ENCODE data around the gene CXCL5.

The CXCL5 gene

DNA sequence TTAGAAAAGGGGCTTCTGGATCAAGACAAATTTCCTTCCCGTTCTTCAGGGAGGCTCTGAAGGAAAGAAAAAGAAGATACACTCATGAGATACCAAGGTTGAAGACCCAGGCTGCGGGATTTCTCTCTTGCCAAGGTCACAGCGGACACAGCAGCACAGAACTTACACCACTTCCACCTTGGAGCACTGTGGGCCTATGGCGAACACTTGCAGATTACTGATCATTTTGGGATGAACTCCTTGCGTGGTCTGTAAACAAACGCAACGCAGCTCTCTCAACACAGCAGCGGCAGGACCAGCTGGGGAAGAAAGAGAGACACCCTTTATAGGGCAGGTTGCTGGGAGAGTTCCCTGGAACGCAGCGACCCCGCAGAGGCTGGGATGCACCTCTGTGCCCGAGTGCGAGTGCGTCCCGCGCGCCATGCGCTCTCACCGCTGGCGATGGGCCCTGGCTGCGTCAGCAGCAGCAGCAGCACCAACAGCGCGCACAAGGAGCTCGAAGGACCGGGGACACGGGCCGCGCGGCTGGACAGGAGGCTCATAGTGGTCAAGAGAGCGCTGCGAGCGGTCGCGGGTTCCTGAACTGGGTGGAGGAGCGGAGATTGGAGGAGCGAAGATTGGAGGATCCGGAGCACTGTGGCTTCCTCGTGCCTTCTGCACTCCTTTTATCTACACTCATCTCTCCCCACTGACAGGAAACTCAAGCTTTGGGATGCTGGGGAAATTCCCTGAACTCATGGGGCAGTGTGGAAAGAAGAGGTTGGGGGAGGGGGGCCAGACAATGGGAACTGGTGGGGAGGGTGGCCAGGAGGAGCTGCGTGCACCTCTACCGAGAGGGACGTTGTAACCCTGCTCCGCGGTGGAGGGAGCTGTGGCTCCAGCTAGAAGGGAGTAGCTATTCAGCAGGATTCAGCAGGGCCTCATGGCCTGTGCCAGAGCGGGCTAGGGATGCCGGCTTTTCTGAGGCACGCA, at the start of gene CXCL5:
Gene CXCL5, minus strand, starts transcription at position 638 of the 972 bp plus-strand sequence. Its CDS starts 96 bp downstream, at position 542.
- no peak for DNase-seq (ENCODE audit: low spot score)

DNA sequence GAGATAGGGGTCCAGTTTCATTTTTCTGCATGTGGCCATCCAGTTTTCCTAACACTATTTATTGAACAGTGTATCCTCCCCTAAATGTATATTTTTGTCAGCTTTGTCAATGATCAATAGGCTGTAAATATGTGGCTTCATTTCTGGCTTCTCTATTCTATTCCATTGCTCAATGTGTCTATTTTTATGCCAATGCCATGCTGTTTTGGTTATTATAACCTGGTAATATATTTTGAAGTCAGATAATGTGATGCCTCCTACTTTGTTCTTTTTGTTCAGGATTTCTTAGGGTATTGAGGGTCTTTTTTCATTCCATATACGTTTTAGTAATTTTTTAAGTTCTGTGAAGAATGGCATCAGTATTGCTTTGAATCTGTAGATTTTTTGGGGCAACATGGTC, 48.7 kb upstream of the CXCL5 start:
- no peak for DNase-seq (ENCODE audit: low spot score)

DNA sequence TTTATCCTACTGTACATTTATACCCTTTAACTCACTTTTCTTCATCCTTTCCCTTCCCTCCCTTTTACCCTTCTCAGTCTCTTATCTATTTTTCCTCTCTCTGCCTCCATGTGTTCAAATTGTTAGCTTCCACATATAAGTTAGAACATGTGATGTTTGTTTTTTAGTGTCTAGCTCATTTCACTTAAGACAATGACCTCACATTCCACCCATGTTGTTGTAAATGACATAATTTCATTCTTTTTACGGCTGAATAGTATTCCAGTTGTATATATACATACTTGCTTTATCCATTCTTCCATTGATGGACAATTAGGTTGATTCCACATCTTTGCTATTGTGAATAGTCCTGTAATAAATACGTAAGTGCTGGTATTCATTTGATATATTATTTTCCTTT, 47.3 kb upstream of the CXCL5 start:
- no peak for DNase-seq (ENCODE audit: low spot score)

DNA sequence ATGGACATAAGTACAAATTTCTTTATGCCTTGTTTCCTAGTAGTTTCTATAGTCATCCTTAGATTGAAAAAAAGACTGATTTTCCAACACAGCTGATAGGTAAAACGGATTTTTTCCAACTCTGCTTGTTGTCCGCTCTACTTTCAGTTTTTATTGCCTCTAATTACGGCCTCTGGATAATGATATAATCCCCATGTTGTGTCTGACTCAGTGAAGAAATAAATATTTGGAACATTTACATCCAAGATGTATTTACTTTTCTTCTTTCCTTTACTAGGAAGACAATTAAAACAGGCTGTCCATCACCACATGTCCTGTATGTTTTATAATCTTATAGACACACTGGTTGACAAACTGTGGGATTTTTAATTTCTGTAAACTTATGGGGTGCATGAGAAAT, 46.8 kb upstream of the CXCL5 start:
- no peak for DNase-seq (ENCODE audit: low spot score)

DNA sequence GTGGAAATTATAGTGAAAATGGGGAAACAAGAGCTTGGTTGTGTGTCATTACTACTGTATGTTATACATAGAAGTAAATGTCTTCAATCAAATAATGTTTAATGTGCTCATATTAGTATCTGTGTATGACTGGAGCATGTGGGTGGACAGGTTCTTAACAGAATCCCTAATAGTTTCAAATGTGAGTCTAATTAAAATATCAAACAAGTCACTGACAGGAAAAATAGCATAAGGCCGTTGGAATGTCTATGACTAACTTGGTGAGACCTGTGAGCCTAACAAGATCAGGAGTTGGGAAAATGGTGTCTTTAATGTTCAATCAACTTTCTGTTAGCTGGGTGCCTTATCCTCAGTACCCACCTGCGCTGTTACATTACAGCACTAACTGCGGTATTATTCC, 46.2 kb upstream of the CXCL5 start:
- no peak for DNase-seq (ENCODE audit: low spot score)

DNA sequence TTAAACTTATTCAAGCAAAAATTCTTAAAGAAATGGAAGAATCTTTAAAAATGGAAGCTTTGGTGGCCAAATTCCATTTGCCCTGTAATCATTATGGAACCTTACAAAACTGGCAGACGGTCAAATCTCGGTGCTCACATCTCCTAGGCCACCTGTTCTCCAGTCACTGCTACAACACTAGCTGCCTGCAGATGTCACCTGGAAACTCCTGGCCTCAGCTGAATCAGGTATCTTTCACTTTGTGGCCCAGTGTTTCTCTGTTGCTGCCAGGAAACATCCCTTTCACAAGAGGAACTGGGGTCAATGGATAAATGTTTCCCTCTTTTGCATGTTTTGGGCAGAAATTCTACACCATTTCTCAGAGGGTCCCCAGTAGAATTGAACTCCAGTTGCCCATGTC, 44.2 kb upstream of the CXCL5 start:
- no peak for DNase-seq (ENCODE audit: low spot score)

DNA sequence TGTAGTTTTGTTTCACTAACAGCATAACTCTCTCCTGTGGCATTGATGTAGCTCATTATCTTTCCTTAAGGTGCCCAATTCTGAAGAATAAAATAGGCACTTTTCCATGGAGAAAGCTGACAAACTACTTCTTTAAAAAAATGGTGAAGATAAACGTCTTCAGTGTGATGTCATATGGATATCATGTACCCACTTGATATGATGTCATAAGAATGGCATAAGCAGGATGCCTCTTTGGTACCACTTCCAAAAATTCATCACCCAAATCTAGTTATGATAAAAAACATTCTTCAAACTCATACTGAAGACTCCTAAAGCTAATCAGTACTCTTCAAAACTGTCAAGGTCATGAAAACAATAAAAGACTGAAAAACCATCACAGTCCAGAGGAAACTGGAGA, 42.9 kb upstream of the CXCL5 start:
- DNase-seq (ENCODE audit: low spot score), result no peak

DNA sequence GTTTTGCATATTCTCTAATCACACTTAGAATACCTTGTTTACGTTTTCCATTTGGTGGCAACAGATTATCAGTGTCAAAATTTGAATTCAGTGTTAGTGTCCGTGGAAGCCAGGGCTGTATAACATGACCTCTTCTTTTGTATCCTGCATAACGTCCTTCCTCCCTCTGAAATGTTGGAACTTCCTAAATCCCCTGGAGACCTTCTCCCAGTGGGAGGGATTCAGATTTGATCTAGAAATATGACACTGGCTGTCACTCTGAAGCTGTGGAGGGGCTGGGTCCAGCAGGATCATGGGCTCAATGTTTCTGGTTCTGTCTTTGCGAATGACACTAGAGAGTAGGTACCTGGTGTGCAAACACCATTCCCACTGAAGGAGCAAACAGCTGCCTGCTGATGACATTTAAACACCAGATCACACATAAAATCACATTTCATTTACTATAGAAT, 40.9 kb upstream of the CXCL5 start:
- no peak for DNase-seq (ENCODE audit: low spot score)

DNA sequence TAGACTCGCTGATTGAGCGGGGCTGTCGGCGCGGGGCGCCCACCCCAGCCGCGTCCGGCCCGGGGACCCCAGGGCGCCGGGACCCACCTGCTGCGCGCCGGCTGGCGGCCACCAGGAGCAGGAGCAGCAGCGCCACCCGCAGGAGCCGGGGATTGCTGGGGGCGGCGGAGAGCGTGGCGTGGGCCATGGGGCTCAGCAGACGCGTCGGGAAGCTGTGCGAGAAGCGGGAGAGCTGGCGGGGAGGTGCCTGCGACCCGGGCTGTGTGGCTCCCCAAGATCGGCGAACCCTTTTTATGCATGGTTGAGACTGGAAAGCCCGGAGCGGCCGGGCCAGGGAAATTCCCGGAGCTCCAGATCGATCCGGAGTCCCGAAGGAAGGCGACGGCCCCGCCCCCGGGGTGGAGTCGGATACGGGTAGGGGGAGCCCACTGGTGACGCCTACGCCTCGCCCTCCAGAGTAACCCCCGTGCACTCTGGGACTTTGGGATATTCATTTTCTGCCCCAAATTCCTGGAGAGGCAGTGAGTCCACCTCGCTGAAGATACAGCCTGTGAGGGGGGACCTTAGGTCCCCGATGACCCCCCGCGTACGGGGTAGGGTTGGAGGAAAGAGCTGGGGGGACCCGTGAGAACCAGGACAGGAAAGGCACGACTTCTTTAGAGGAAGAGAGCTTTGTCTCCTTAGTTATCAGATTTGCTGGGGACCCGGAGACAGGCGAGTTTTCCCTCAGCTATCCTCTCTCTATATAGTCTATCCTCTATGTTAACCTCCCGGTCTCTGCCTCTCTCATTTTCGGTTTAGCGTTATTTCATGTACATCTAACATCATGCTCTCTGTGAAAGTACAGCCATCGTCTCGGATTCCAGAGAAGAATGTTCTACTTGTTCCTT, 40.2 kb upstream of the CXCL5 start, which contains the start of gene CXCL3:
Gene CXCL3, minus strand, starts transcription at position 265 of the 890 bp plus-strand sequence. Its CDS starts 78 bp downstream, at position 187.
- DNase-seq (ENCODE audit: low spot score), result no peak

DNA sequence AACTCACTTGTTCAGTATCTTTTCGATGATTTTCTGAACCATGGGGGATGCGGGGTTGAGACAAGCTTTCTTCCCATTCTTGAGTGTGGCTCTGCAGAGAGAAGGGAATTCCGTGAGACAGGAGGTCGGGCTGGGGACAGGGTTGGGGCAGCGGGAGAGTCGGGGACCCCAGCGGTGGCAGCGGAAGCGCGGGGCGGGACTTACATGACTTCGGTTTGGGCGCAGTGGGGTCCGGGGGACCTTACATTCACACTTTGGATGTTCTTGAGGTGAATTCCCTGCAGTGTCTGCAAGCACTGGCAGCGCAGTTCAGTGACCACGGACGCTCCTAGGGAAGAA, 39.6 kb upstream of the CXCL5 start:
- DNase-seq (ENCODE audit: low spot score), result no peak

DNA sequence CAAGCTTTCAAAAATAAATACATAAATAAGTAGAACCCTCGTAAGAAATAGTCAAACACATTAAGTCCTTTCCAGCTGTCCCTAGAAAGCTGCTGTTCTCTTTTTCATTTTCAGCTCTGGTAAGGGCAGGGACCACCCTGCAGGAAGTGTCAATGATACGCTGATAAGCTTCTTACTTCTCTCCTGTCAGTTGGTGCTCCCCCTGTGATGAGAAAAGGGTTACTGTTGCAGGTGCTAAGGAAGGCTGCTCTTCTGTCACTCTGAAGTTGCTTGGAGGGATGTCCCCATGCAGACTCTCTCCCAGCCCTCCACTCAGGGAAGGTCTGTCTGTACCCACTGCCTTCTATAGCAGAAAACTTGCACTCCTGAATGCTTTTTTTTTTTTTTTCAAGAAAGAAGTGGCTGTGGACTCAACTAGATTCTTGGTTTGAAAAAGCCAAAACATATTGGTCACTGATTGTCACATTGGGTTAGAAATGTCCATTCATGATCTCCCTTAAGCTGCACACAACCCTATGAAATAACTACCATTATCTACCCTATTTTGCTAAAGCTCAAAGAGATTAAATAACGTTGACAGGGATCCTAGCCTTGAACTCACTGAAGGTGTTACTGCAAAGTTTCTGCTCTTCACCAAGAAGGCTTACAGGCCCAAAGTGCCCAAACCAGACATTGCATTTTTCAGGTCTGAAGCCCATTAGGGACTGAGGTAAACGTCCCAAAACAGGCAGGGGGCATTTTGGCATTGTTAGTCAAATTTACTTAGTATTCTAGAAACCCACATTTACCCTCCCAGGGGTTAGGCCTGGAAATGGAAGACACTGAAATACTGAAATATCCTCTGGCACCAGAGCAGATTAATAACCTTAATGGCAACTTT, 38.8 kb upstream of the CXCL5 start:
- DNase-seq (ENCODE audit: low spot score), result no peak

DNA sequence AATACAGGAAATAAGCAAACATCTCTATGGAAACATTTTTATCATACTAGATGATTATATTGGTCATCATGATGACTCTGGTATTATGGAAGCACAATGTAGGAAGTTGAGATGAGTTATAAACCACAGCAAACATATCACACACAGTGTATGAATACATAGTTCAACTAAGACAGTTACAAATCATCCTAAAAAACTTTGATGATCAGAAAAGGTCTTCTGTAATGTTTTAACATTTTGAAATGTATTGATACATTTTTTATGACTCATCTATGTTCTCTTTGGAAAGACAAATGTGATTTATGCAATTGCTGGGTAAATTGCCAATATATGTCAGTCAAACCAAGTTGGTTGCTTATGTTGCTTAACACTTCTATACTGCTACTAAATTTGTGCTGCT, 35.3 kb upstream of the CXCL5 start:
- DNase-seq (ENCODE audit: low spot score), result no peak

DNA sequence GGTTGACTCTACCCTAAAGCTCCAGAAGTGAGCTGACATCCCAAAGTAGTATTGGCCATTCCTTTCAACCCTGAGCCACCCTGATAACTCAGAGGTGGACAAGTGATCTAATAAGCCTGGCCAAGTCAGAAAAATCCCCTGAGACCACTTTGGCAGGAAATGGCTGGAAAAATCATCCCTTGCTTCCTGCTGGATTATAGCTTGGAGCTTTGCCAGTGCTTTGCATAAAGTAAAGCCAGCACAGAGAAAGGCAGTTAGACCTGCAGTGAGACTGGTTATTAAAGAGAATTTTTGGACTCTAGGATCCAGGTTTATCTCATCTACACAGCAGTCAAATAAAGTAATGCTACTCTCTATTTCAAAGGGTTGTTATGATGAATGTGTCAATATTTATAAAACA, 33.6 kb upstream of the CXCL5 start:
- DNase-seq (ENCODE audit: low spot score), result no peak

DNA sequence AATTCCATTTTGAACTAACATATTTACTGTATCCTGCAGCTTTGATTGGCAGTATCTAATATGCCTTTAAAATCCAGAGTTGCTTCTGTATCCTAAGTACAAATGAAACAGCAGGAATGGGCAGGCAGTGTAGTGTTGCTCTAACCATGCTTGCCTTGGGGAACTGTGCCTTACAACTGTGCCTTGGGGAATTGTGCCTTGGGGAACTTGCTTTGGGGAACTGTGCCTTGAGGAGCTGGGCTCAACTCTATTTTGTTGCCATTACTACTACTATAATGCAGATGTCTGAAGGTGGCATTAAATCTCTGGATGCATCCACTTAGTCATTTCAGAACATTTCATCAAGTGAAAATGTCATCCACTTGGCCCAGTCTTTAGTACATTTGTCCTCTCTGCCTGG, 33.1 kb upstream of the CXCL5 start:
- no peak for DNase-seq (ENCODE audit: low spot score)

DNA sequence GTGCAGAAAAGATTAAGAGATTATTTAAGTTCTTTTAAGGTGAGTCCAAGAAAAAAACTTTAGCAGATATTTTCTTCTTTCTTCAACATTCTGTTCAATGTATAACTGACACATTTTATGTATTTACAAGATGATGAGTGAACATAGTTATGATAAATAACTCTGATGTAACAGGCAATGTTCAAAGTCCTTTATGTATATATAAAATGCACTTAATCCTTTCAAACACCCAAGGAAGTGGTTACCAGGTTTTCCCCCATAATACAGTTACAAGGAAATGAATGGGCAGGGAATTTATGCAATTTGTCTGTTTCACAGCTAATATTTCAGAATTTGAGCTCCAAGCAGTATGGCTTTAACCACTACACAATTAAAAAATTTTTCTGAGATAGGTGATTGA, 31.8 kb upstream of the CXCL5 start:
- no peak for DNase-seq (ENCODE audit: low spot score)

DNA sequence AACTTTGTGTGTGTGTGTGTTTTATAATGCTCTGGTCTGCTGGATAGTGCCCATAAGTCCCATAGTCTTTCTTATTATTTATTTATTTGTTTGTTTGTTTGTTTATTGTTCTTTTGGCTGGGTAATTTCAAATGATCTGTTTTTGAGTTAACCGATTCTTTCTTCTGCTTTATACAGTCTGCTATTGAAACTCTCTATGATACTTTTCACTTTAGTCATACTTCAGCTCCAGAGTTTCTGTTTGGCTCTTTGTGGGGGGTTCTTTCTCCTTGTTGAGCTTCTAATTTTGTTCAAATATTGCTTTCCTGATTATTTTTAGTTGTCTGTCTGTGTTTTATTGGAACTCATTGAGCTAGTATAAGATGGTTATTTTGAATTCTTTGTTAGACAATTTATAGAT, 30.0 kb upstream of the CXCL5 start:
- no peak for DNase-seq (ENCODE audit: low spot score)

DNA sequence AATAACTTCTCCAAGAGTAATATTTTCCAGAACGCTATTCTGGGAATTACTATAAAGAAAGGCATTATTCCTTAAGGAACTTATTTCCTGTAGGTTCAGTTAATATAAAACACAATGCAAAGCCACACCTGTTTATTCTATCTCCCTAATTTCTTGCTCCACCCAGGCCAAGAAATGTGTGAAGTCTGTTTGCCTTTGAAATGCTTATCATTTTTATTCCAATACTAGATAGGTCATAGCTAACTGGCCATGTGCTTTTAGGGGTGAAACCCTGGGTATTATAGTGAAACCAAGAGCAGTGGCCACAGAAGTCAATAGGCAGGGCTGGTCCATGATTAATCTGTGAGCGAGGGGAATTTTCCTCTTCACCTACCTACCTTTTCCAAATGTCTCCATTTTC, 25.2 kb upstream of the CXCL5 start:
- DNase-seq (ENCODE audit: low spot score), result no peak

DNA sequence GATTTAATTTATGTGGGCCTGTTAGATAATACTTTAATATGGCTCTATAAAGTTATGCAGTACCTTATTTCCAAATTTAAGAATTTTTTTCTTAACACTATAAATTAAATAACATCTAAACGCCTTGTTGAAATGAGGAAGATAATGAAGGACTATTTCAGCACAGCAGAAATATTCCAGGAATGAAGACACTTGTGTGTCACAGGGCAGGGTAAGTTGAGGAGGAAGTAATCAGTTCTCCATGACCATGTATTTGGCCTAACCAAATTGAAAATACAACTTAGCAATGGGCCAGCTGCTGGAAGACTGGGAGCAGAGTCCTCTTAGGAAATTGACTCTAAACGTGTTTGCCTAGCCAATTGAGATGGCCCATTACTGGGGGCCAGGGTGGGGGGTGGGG, 23.1 kb upstream of the CXCL5 start:
- DNase-seq (ENCODE audit: low spot score), result no peak

DNA sequence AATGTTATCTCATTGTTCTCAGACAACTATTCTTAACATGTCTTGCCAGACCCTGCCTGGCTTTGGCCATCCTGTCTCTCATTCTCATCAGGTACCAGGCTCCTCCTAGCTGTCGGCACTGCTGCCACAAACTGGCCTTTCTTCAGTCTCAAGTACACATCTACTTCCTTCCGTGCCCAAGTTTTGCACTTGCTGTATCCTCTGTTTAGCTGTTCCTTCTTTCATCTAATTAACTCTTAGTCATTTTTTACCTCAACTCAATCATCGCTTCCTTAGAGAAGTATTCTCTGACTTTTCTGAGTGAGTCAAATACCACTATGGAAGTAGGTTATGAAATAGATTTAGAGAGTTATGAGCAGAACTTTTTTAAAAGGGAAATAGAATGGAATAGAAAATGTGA, 20.3 kb upstream of the CXCL5 start:
- DNase-seq (ENCODE audit: low spot score), result no peak

DNA sequence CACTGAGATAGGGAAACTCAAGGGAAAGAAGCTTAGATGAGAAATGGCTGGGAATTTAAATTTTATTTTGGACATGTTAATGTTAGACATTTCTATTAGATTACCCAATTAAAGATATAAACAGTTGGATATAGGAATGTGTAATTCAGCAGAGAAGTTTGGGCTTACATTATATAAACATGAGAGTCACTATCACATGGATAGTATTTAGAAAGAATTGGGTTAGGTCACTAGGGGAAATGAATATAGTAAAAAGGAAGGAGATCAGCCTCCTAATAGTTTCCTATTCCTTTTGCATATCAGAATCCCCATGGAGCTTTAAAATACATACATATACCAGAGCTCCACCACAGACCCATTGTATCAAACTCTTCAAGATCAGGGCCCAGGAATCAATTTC, 19.6 kb upstream of the CXCL5 start:
- DNase-seq (ENCODE audit: low spot score), result no peak

DNA sequence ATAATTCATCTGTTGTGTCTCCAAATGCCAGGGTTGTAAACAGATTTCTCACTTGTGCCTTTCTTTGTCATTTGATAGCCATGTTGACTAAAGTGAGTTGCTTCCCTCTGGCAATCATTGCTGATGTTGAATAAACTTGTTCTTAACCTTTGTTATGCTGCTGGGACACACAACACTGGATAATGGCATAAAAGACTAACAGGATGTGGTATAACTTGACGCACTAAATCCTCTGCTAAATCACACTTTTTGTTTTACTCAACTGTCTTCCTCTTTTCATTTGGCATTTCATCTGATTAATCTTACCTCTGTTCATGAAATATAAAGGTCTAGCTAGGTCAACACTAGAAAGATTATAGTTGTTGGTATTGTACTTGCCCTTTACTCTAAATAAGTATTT, 17.6 kb upstream of the CXCL5 start:
- no peak for DNase-seq (ENCODE audit: low spot score)
